AG09309 (cell line): ENCODE results near the gene SS18L1.

Source experiments
- DNase-seq: peaks from one replicate; pipeline ENCODE4 v3.0.0-alpha.2; 2010; ENCODE audit warnings: low read depth
- H3K4me3 ChIP-seq: 2 replicates; pipeline ENCODE4 v1.5.1; 2011; ENCODE audit warnings: mild to moderate bottlenecking, low read depth, low read length, moderate library complexity; ENCODE audit not compliant: control insufficient read depth
- TF ChIP-seq, protein P1 (sequence below): IDR thresholded peaks from 2 replicates; pipeline ENCODE4 v1.5.1; 2011; ENCODE audit warnings: mild to moderate bottlenecking, low read depth, low read length, inconsistent platforms; ENCODE audit not compliant: insufficient read depth, control insufficient read depth; ENCODE audit errors: missing control alignments

The SS18L1 gene

DNA sequence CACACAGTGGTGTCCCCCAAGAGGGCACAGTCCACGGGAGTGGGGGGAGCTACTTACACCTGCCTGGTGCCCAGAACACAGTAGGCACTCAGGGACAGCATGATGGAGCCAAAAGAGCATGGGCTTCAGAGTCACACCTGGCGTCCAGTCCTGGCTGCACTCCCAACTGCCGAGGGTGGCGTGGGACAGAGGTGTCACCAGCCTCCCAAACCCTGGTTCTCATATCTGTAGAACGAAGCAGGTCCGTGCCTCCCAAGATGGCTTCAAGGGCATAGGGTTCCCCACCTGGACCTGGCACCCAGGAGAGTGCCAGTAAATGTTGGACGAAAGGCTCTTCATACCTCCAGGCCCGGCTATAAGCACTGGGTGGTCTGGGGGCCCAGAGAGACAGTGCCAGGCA, 67.6 kb downstream of the SS18L1 start:
- no peak for DNase-seq

GRCh38 chr20:62211769-62212288, 68.3 kb downstream of the SS18L1 start:
- TF ChIP-seq, protein P1, sequence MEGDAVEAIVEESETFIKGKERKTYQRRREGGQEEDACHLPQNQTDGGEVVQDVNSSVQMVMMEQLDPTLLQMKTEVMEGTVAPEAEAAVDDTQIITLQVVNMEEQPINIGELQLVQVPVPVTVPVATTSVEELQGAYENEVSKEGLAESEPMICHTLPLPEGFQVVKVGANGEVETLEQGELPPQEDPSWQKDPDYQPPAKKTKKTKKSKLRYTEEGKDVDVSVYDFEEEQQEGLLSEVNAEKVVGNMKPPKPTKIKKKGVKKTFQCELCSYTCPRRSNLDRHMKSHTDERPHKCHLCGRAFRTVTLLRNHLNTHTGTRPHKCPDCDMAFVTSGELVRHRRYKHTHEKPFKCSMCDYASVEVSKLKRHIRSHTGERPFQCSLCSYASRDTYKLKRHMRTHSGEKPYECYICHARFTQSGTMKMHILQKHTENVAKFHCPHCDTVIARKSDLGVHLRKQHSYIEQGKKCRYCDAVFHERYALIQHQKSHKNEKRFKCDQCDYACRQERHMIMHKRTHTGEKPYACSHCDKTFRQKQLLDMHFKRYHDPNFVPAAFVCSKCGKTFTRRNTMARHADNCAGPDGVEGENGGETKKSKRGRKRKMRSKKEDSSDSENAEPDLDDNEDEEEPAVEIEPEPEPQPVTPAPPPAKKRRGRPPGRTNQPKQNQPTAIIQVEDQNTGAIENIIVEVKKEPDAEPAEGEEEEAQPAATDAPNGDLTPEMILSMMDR: no peak
- H3K4me3 ChIP-seq: no peak overlapping the region
- no peak for DNase-seq

More for the DNA sequence above, 67.6 kb downstream of the SS18L1 start:
- TF ChIP-seq, protein P1: no peak
- no peak overlapping the region for H3K4me3 ChIP-seq

- TF ChIP-seq, protein P1: no peak
- no peak overlapping the region for H3K4me3 ChIP-seq
- no peak for DNase-seq
These were observed 68.7 kb downstream of the SS18L1 start for GRCh38 chr20:62212299-62212698.

DNA sequence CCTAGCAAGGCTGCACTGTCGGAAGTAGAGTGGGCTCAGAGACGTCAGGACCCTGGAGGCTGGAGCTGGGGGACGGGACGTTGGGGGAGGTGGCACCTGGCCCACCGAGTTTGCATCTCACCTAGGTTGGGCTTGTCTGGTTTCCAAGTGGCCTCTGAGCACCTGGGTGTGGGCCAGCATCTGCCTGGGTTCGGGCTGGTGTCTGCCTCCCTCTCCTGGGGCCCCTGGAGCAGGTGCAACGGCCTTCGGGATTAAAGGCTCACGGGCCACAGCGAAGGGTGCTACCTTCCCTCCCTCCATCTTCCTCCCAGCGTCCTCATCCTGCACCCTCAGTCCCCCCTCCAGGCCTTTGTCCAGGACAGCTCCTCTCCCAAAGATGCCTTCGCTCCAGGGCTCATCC, 70.5 kb downstream of the SS18L1 start:
- no peak for DNase-seq
- no peak overlapping the region for H3K4me3 ChIP-seq
- TF ChIP-seq, protein P1: no peak

DNA sequence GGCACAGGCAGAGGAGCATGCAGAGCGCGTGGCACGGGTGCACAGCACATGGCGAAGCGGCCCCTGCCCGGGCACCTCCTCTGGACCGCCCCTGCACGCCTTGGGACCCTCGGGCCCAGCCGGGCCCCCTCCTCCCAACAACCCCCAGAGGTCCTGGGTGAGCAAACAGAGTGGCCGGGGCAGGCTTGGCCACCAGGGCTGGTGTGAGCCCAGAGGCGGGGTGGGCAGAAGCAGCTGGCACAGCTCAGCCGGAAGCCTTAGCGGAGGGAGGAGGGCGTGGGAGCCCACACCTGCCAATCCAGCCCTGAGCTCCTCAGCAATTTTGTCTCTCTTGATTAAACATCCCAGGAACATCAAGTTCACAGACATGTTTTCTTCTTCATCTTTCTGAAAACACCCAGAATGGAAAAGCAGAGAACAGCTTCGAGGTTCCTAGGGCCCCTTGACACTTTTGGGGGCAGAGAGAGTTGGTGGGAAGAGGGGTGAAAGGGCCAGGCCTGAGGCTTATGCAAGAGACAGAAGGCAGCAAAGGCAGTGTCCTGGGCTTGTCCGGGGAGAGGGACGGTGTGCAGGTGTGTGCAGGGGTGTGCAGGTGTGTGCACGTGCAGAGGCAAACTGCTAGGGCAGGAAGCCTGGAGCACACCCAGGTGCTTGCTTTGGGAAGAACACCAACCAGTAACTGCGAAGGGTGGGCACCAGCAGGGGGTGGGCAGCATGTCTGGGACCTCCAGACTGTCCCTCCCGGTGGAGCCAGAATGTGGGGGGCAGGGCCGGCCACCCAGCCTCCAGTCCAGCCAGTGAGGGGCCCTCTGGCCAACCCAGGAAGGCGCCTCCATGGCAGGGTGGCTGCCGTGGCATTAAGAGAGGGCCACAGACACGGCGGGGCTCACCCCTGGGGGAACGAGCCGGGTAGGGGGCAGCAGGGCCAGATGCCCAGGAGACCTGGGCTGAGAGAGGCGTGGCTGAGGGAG, 71.7 kb downstream of the SS18L1 start:
- DNase-seq: no peak
- no peak overlapping the region for H3K4me3 ChIP-seq
- TF ChIP-seq, protein P1: no peak

DNA sequence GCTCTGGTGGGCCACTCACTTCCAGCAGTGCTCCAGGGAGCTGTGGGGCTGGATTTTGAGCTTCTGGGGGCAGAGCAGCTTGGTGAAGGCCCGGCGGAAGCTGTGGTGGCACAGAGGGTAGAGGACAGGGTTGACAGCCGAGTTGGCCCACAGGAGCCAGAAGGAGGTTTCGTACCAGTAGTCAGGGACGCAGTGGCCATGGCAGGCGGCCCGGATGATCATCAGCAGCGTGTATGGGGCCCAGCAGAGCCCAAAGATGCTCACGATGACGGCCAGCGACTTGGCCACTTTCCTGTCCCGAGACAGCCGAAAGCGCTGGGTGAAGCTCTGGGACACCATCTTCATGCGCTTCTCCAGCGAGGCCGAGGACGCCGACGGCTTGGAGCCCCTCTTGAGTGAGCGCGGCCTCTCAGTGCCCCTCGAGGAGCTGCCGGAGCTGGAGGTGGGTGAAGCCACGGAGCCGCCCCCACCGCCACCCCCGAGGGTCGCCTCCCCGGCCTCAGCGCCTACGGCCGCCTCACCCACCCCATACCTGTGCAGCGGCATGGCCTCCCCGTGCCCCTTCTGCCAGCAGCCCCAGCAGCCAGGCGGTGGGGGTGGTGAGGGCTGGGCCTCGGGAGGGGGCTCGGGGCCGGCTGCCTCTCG, 72.5 kb downstream of the SS18L1 start:
- no peak for DNase-seq
- TF ChIP-seq, protein P1: no peak
- no peak overlapping the region for H3K4me3 ChIP-seq
